ENCODE data around the gene PPP1CB. TPM values are rescaled to one million over a fixed set of nuclear protein-coding genes. Genes with fewer than 3 reads are reported as not detected.

Gene PPP1CB
- total and polyA plus RNA-seq, 12 donors, result 46.7 to 272 (median 190) TPM

DNA sequence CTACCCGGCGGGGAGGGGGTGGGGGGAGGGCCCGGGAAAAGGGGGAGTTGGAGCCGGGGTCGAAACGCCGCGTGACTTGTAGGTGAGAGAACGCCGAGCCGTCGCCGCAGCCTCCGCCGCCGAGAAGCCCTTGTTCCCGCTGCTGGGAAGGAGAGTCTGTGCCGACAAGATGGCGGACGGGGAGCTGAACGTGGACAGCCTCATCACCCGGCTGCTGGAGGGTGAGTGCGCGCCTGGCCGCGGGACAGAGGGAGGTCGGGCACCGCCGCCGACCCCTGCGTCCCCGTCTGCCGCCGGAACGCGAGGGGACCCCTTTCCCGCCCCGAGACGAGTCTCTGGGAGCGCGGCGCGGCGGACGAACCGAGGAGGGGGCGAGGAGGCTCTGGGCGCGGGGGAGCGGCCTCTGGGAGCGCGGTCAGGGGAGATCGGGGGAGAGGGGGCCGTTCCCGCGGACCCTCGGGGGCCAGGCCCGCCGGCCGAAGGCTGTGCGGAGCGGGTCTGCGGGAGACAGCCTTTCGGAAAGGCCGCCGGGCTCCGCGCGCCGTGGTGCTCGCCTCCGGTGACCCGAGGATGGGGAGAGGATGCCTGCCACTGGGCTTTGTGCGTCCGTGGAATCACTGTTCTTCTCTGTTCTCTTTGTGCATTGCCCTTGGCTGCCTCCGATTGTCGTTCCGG, 463 bp downstream of the PPP1CB start:
- no peak for TF ChIP-seq POLR2A (IDR thresholded peaks at IDR 0.05)
- TF ChIP-seq, protein P1, sequence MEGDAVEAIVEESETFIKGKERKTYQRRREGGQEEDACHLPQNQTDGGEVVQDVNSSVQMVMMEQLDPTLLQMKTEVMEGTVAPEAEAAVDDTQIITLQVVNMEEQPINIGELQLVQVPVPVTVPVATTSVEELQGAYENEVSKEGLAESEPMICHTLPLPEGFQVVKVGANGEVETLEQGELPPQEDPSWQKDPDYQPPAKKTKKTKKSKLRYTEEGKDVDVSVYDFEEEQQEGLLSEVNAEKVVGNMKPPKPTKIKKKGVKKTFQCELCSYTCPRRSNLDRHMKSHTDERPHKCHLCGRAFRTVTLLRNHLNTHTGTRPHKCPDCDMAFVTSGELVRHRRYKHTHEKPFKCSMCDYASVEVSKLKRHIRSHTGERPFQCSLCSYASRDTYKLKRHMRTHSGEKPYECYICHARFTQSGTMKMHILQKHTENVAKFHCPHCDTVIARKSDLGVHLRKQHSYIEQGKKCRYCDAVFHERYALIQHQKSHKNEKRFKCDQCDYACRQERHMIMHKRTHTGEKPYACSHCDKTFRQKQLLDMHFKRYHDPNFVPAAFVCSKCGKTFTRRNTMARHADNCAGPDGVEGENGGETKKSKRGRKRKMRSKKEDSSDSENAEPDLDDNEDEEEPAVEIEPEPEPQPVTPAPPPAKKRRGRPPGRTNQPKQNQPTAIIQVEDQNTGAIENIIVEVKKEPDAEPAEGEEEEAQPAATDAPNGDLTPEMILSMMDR (IDR thresholded peaks at IDR 0.05), result no peak
- peak in 5 of 7 donors; percentile 42 to 67 (median 49) for DNase-seq
- Histone ChIP-seq H3K27me3 (no peaks in the 10 kb centered on the region), H3K36me3 (replicated peaks in 1 of 2) (no peaks in the 10 kb centered on the region), H3K4me1 (replicated peaks in 1 of 2) (peaks cover 18 to 47% of the 10 kb centered on the region in 2 donors), H3K4me3 (peak overlapping the region; percentile 64 to 96 (median 81)), H3K27ac (peak overlapping the region; percentile 94 to 100 (median 98)), H3K9me3 (replicated peaks in 1 of 3) (no peaks in the 10 kb centered on the region)
- WGBS, 4 donors, result 0 to 1% (median 0%) methylated on average over 5 to 78 of the region's 78 CpGs
- intact Hi-C loops (cut with DNase I), result loop anchor here in 1 of 2 donors (5.0 kb wide), 1 partner anchor 155 kb away; no protein-coding TSS in a partner anchor

DNA sequence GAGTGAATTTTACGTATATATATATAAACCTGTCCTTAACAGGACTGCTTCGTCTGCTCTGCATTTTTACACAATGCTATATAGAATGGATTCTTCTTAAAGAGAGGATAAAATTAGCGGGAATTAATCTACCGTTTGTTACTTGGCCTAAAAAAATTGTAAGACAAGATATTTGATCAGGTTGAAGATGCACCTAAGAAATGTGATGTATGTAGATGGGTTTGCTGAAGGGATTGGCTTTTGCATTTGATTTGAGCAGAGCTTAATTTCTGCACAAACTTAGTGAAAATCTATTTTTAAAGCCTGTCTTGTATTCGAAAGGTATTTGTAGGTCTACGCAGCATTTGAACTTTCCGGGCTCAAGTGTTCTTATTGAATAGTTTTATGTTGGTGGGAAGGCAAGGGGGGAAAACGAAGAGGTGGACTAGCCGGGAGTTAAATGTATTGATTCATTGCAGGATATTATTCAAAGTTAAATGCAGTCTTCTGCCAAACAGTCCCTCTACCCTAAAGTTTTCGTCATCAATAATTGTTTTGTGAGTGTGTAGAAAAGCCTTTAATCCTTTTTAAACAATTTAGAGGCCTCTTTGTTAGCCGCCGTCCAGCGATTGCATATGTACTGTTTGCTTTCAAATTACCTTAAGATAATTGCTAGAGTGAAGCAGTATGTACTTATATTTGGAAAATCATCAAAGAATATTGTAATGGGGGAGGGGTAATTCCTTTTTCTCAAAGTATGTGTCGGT, 1.2 kb downstream of the PPP1CB start:
- Histone ChIP-seq H3K27me3 (no peaks in the 10 kb centered on the region), H3K9me3 (replicated peaks in 1 of 3) (no peaks in the 10 kb centered on the region), H3K4me1 (replicated peaks in 1 of 2) (peaks cover 18 to 54% of the 10 kb centered on the region in 2 donors), H3K4me3 (peak overlapping the region; percentile 64 to 96 (median 81)), H3K36me3 (replicated peaks in 1 of 2) (no peaks in the 10 kb centered on the region), H3K27ac (peak overlapping the region; percentile 94 to 100 (median 98))
- WGBS, 4 donors, result 0 to 1% (median 1%) methylated on average over 14 of the region's 14 CpGs
- intact Hi-C loops (cut with DNase I), result loop anchor here in 1 of 2 donors (5.0 kb wide), 1 partner anchor 156 kb away; no protein-coding TSS in a partner anchor
- DNase-seq, result no peak
- TF ChIP-seq POLR2A (IDR thresholded peaks at IDR 0.05), result no peak
- TF ChIP-seq, protein P1 (IDR thresholded peaks at IDR 0.05), result no peak

- peak overlapping the region in 1 of 4 donors; percentile 87 for H3K4me3 ChIP-seq
- intact Hi-C loops (cut with DNase I), result loop anchor here in 1 of 2 donors (5.0 kb wide), 1 partner anchor 157 kb away; no protein-coding TSS in a partner anchor
- H3K36me3 ChIP-seq (replicated peaks in 1 of 2), result no peaks in the 10 kb centered on the region
- peaks cover 18 to 67% of the 10 kb centered on the region in 2 donors for H3K4me1 ChIP-seq (replicated peaks in 1 of 2)
- H3K9me3 ChIP-seq (replicated peaks in 1 of 3), result no peaks in the 10 kb centered on the region
- DNase-seq, result no peak
- 18 to 27% (median 22%) methylated on average over 4 of the region's 4 CpGs for WGBS, 4 donors
- TF ChIP-seq, protein P1 (IDR thresholded peaks at IDR 0.05), result no peak
- TF ChIP-seq POLR2A (IDR thresholded peaks at IDR 0.05), result no peak
- no peaks in the 10 kb centered on the region for H3K27me3 ChIP-seq
- peak overlapping the region in 3 of 5 donors; percentile 58 to 100 (median 100) for H3K27ac ChIP-seq
Measured at GRCh38 chr2:28754321-28754720, 2.7 kb downstream of the PPP1CB start.

DNA sequence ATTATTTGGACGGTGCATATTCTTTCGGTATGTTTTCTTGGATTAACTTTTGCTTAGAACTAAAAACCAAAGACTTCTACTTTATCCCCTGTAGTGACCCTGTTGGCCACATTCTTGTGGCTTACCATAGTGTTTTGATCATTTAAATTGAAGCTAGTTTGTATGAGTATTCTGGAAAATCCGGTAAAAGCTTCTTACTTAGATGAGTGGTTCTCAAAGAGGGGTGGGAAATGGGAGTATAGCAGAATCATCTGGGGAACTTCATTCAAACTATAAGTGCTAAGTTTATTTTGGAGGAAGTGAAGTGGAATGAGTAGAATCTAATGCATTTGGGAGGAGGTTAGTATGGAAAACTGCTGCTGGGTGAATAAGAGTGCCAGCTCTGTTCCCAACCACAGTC, 3.8 kb downstream of the PPP1CB start:
- intact Hi-C loops (cut with DNase I), result no loop called here
- peak overlapping the region in 4 of 5 donors; percentile 1 to 100 (median 23) for H3K27ac ChIP-seq

More for the DNA sequence above, 3.8 kb downstream of the PPP1CB start:
- TF ChIP-seq, protein P1 (IDR thresholded peaks at IDR 0.05), result no peak
- TF ChIP-seq POLR2A (IDR thresholded peaks at IDR 0.05), result no peak
- no peaks in the 10 kb centered on the region for H3K27me3 ChIP-seq
- H3K36me3 ChIP-seq (replicated peaks in 1 of 2), result peaks cover 0 to 7% of the 10 kb centered on the region in 2 donors
- peaks cover 17 to 62% of the 10 kb centered on the region in 2 donors for H3K4me1 ChIP-seq (replicated peaks in 1 of 2)
- WGBS, 4 donors, result 67 to 75% (median 72%) methylated on average over 3 of the region's 3 CpGs
- no peaks in the 10 kb centered on the region for H3K9me3 ChIP-seq (replicated peaks in 1 of 3)
- H3K4me3 ChIP-seq, result peak overlapping the region in 1 of 4 donors; percentile 10
- no peak for DNase-seq

Data from adrenal gland (tissue), 12 donors.